ENCODE data around the gene VPS26C. TPM values are rescaled to one million over a fixed set of nuclear protein-coding genes. Genes with fewer than 3 reads are reported as not detected.

VPS26C gene
- total RNA-seq, 1 experiment from 2014 or later, result 42.1 TPM

DNA sequence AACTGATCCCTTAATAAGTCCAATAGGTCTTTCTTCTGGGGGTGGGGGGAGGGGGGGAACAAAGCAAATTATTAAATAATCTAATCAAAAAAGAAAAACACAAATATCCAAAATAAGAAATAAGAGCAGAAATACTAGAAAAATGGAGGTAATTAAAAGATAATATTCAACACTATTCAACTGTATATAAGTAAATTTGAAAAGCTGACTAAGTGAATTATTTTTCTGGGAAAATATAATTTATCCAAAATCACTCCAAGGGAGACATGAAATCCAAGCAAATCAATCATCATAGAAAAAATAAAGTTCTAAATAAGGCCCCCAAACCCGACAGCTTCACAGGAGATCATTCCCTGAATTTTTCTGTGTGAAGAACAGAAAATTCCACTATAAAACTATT, 18.8 kb downstream of the VPS26C start:
- Histone ChIP-seq H3K9me2 (ENCODE audit: insufficient read depth) (no peaks in the 10 kb centered on the region), H3K79me2 (ENCODE audit: insufficient read depth, low read length) (peaks cover 93% of the 10 kb centered on the region), H2AFZ (ENCODE audit: low read depth, low read length, poor library complexity, severe bottlenecking) (no peak overlapping the region), H3K4me2 (ENCODE audit: low read length) (no peak overlapping the region), H4K20me1 (ENCODE audit: insufficient read depth) (no peaks in the 10 kb centered on the region), H3K9ac (ENCODE audit: low read length) (no peak overlapping the region), H3K4me3 (replicated peaks in 1 of 2; ENCODE audit: low read depth in 1 of 2, low read length in 2 of 2) (no peak overlapping the region), H3K27me3 (ENCODE audit: insufficient read depth, low read length) (no peaks in the 10 kb centered on the region), H3K27ac (ENCODE audit: low read depth, low read length) (no peak overlapping the region), H3K9me3 (ENCODE audit: control insufficient read depth in 1 of 2, insufficient read depth in 1 of 2, low read depth in 1 of 2, low read length in 2 of 2) (no peaks in the 10 kb centered on the region), H3K36me3 (ENCODE audit: control insufficient read depth in 1 of 2, insufficient read depth in 2 of 2, low read length in 2 of 2) (no peaks in the 10 kb centered on the region), H3K4me1 (ENCODE audit: control insufficient read depth in 1 of 2, insufficient read depth in 2 of 2, low read length in 2 of 2) (no peaks in the 10 kb centered on the region)
- ChIA-PET RAD21 (ENCODE audit: low non-redundant PET in 1 of 2, low total read pairs in 2 of 2, uncharacterized antibody in 2 of 2, unreplicated experiment in 2 of 2) (no interaction called here), CTCF (no interaction called here), POLR2A (no interaction called here)
- TF ChIP-seq SP1 (IDR thresholded peaks at IDR 0.05; ENCODE audit: low read depth) (no peak), SIN3A (IDR thresholded peaks at IDR 0.05; ENCODE audit: low read depth) (no peak), ELF1 (IDR thresholded peaks at IDR 0.05; ENCODE audit: borderline replicate concordance, low read depth) (no peak), EZH2phosphoT487 (IDR thresholded peaks at IDR 0.05; ENCODE audit: borderline replicate concordance) (no peak), CBX3 (IDR thresholded peaks at IDR 0.05; ENCODE audit: low read depth) (no peak), POLR2AphosphoS5 (IDR thresholded peaks at IDR 0.05; ENCODE audit: low read depth, low read length) (no peak), POLR2A (IDR thresholded peaks at IDR 0.05; ENCODE audit: borderline replicate concordance, extremely low read depth, insufficient read depth, insufficient read length) (no peak), JUND (IDR thresholded peaks at IDR 0.05) (no peak), CTCF (IDR thresholded peaks at IDR 0.05 in 2 of 3, conservative IDR thresholded peaks at IDR 0.05 in 1 of 3; ENCODE audit: borderline replicate concordance in 1 of 3, insufficient read depth in 1 of 3, low read depth in 2 of 3, low read length in 2 of 3) (no peak), ZNF274 (IDR thresholded peaks at IDR 0.05; ENCODE audit: low read depth, low read length) (no peak), EGR1 (IDR thresholded peaks at IDR 0.05; ENCODE audit: low read depth) (no peak), REST (IDR thresholded peaks at IDR 0.05; ENCODE audit: low read depth) (no peak), EZH2 (IDR thresholded peaks at IDR 0.05) (no peak), ZFX (IDR thresholded peaks at IDR 0.05) (no peak), ATF3 (IDR thresholded peaks at IDR 0.05) (no peak), FOSL1 (IDR thresholded peaks at IDR 0.05; ENCODE audit: low read depth) (no peak)
- TF ChIP-seq, protein P1, sequence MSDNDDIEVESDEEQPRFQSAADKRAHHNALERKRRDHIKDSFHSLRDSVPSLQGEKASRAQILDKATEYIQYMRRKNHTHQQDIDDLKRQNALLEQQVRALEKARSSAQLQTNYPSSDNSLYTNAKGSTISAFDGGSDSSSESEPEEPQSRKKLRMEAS (IDR thresholded peaks at IDR 0.05), result no peak
- BruUV-seq (replicated peaks), result no TSS peak
- DNase-seq (ENCODE audit: low read depth, low spot score), result no peak
- intact Hi-C loops (cut with micrococcal nuclease), result no loop called here
- ATAC-seq, result no peak
